HepG2 (cell line): ENCODE results near the gene TP53. TPM values are rescaled to one million over a fixed set of nuclear protein-coding genes. Genes with fewer than 3 reads are reported as not detected.

Experiments
- ARNT ChIP-seq: fragments of 450-650 bp; IDR thresholded peaks from 2 replicates; pipeline ENCODE4 v1.6.1; 2017
- DNMT1 ChIP-seq: sonication (generic); formaldehyde crosslinking; IDR thresholded peaks from 2 replicates; pipeline ENCODE4 v1.5.1; 2020; ENCODE audit warnings: mild to moderate bottlenecking, missing genetic modification reagents
- GATAD1 ChIP-seq: IDR thresholded peaks from 2 replicates; pipeline ENCODE4 v1.6.1; 2016; ENCODE audit warnings: missing genetic modification reagents, missing compliant biosample characterization
- HNRNPH1 ChIP-seq: fragments of 200-400 bp; formaldehyde crosslinking; optimal IDR thresholded peaks from 2 replicates; pipeline ENCODE3; 2017; ENCODE audit warnings: mild to moderate bottlenecking, low read depth, low read length
- KDM5B ChIP-seq: sonication (generic); formaldehyde crosslinking; IDR thresholded peaks from 2 replicates; pipeline ENCODE4 v1.4.0; 2020; ENCODE audit warnings: missing genetic modification reagents, mild to moderate bottlenecking, borderline replicate concordance
- MAFK ChIP-seq, 2 experiments: IDR thresholded peaks in 1 of 2; conservative IDR thresholded peaks in 1 of 2; 2 replicates each; pipeline ENCODE4 v1.6.1; 2011; ENCODE audit warnings: improper control_type of control experiment in 2 of 2, low read length in 2 of 2
- MED13 ChIP-seq: sonication (generic); formaldehyde crosslinking; IDR thresholded peaks from 2 replicates; pipeline ENCODE4 v1.5.0; 2020; ENCODE audit warnings: missing genetic modification reagents
- MIXL1 ChIP-seq: IDR thresholded peaks from 2 replicates; pipeline ENCODE4 v1.6.1; 2016
- NCOA2 ChIP-seq: sonication (generic); formaldehyde crosslinking; IDR thresholded peaks from 2 replicates; pipeline ENCODE4 v1.8.0; 2022; ENCODE audit warnings: inconsistent platforms
- WIZ ChIP-seq: sonication (generic); formaldehyde crosslinking; IDR thresholded peaks from 2 replicates; pipeline ENCODE4 v1.5.1; 2020; ENCODE audit warnings: mild to moderate bottlenecking, missing genetic modification reagents
- ZBTB42 ChIP-seq: sonication (generic); formaldehyde crosslinking; IDR thresholded peaks from 2 replicates; pipeline ENCODE4 v1.5.0; 2020; ENCODE audit warnings: mild to moderate bottlenecking, missing genetic modification reagents
- ZNF136 ChIP-seq: sonication (generic); formaldehyde crosslinking; IDR thresholded peaks from 2 replicates; pipeline ENCODE4 v1.8.1; 2022; ENCODE audit warnings: low read depth, mild to moderate bottlenecking, moderate library complexity, missing genetic modification reagents
- ZNF329 ChIP-seq: sonication (generic); formaldehyde crosslinking; IDR thresholded peaks from 2 replicates; pipeline ENCODE4 v1.9.0; 2021; ENCODE audit warnings: low read depth, mild to moderate bottlenecking, missing genetic modification reagents
- ZNF556 ChIP-seq: sonication (generic); formaldehyde crosslinking; IDR thresholded peaks from 2 replicates; pipeline ENCODE4 v1.4.0; 2020; ENCODE audit warnings: mild to moderate bottlenecking, missing genetic modification reagents, borderline replicate concordance
- ZNF572 ChIP-seq: sonication (generic); formaldehyde crosslinking; IDR thresholded peaks from 2 replicates; pipeline ENCODE4 v1.5.1; 2020; ENCODE audit warnings: mild to moderate bottlenecking, missing genetic modification reagents
- ZNF672 ChIP-seq: sonication (generic); formaldehyde crosslinking; IDR thresholded peaks from 2 replicates; pipeline ENCODE4 v1.8.1; 2022; ENCODE audit warnings: missing genetic modification reagents
- ZNF839 ChIP-seq: sonication (generic); formaldehyde crosslinking; IDR thresholded peaks from 2 replicates; pipeline ENCODE4 v1.4.0; 2020; ENCODE audit warnings: missing genetic modification reagents, mild to moderate bottlenecking, borderline replicate concordance
- polyA plus RNA-seq, 8 experiments: library from polyadenylated mRNA; depleted of rRNA in 3 of 8; stranded (reverse) in 7 of 8; unstranded in 1 of 8; fragments of >200 nt; fragmentation: Illumina TruSeq in 4 of 8; extraction: Trizol in 4 of 8; gene quantifications; 2 replicates each; pipeline versions ENCODE4 v1.2.1 to v1.2.3, GENCODE V29; 2011 to 2016; ENCODE audit warnings: low read depth in 4 of 8, missing spikeins in 1 of 8, mixed read lengths in 1 of 8; ENCODE audit not compliant: insufficient read depth in 1 of 8
- total RNA-seq, 5 experiments: library from RNA; depleted of rRNA; stranded (reverse); fragments of >200 nt; fragmentation: Illumina TruSeq; extraction: Trizol; gene quantifications; 2 replicates each; pipeline ENCODE4 v1.2.3, GENCODE V29; 2016; ENCODE audit warnings: low read depth in 1 of 5
- TF ChIP-seq, protein P1 (sequence below): sonication (generic); formaldehyde crosslinking; IDR thresholded peaks from 2 replicates; pipeline ENCODE4 v1.5.0; 2020; ENCODE audit warnings: mild to moderate bottlenecking, missing genetic modification reagents
- TF ChIP-seq, protein P2 (sequence below): sonication (generic); formaldehyde crosslinking; IDR thresholded peaks from 2 replicates; pipeline ENCODE4 v1.4.0; 2020; ENCODE audit warnings: mild to moderate bottlenecking, missing genetic modification reagents
- TF ChIP-seq, protein P3 (sequence below): sonication (generic); formaldehyde crosslinking; IDR thresholded peaks from 2 replicates; pipeline ENCODE4 v1.4.0; 2020; ENCODE audit warnings: missing genetic modification reagents

TP53 gene
- total and polyA plus RNA-seq, 2 of the 13 experiments (the other 11 are each of a cell fraction or from before 2014, with no cell fraction given), result 17.1 to 29.9 TPM

DNA sequence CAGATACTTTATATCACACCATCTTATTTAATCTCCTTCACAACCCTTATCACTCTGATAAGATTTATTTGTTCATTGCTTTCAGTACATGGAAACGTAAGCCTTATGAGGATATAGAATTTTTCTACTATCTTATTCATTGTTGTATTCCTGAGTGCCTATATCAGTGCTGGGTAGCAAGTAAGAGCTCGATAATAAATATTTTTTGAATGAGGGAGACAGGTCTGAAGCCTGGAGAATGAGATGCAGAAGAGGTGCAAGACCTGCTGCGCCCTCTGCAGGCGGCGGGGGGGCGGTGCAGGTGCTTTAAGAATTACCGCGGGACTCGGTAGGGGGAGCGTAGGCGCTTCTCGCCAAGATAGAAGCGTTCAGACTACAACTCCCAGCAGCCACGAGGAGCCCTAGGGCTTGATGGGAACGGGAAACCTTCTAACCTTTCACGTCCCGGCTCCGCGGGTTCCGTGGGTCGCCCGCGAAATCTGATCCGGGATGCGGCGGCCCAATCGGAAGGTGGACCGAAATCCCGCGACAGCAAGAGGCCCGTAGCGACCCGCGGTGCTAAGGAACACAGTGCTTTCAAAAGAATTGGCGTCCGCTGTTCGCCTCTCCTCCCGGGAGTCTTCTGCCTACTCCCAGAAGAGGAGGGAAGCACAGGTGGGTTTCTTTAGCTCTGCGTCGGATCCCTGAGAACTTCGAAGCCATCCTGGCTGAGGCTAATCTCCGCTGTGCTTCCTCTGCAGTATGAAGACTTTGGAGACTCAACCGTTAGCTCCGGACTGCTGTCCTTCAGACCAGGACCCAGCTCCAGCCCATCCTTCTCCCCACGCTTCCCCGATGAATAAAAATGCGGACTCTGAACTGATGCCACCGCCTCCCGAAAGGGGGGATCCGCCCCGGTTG is 868 bp upstream of the TP53 start, which contains the start of gene WRAP53 (continued):
- TF ChIP-seq, protein P1, sequence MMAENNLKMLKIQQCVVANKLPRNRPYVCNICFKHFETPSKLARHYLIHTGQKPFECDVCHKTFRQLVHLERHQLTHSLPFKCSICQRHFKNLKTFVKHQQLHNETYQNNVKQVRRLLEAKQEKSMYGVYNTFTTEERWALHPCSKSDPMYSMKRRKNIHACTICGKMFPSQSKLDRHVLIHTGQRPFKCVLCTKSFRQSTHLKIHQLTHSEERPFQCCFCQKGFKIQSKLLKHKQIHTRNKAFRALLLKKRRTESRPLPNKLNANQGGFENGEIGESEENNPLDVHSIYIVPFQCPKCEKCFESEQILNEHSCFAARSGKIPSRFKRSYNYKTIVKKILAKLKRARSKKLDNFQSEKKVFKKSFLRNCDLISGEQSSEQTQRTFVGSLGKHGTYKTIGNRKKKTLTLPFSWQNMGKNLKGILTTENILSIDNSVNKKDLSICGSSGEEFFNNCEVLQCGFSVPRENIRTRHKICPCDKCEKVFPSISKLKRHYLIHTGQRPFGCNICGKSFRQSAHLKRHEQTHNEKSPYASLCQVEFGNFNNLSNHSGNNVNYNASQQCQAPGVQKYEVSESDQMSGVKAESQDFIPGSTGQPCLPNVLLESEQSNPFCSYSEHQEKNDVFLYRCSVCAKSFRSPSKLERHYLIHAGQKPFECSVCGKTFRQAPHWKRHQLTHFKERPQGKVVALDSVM (CRISPR knock-in tag), result peak; percentile 11; the same call in 1 of the 2 replicates
- TF ChIP-seq WIZ (no peak), ZNF329 (CRISPR knock-in tag) (no peak), DNMT1 (CRISPR knock-in tag) (no peak), ZNF556 (CRISPR knock-in tag) (no peak; the same call in 1 of the 2 replicates), ZNF136 (CRISPR knock-in tag) (no peak), MIXL1 (CRISPR knock-in tag) (peak; percentile 30; the same call in 1 of the 2 replicates), NCOA2 (CRISPR knock-in tag) (no peak), GATAD1 (peak; percentile 88), ZNF839 (no peak), ARNT (no peak), HNRNPH1 (no peak), ZNF672 (CRISPR knock-in tag) (no peak), MED13 (CRISPR knock-in tag) (no peak), ZBTB42 (no peak), KDM5B (CRISPR knock-in tag) (no peak), MAFK (conservative IDR thresholded peaks at IDR 0.05 in 1 of 2, IDR thresholded peaks at IDR 0.05 in 1 of 2; ENCODE audit: low read length in 2 of 2) (no peak), ZNF572 (CRISPR knock-in tag) (no peak)
- TF ChIP-seq, protein P2, sequence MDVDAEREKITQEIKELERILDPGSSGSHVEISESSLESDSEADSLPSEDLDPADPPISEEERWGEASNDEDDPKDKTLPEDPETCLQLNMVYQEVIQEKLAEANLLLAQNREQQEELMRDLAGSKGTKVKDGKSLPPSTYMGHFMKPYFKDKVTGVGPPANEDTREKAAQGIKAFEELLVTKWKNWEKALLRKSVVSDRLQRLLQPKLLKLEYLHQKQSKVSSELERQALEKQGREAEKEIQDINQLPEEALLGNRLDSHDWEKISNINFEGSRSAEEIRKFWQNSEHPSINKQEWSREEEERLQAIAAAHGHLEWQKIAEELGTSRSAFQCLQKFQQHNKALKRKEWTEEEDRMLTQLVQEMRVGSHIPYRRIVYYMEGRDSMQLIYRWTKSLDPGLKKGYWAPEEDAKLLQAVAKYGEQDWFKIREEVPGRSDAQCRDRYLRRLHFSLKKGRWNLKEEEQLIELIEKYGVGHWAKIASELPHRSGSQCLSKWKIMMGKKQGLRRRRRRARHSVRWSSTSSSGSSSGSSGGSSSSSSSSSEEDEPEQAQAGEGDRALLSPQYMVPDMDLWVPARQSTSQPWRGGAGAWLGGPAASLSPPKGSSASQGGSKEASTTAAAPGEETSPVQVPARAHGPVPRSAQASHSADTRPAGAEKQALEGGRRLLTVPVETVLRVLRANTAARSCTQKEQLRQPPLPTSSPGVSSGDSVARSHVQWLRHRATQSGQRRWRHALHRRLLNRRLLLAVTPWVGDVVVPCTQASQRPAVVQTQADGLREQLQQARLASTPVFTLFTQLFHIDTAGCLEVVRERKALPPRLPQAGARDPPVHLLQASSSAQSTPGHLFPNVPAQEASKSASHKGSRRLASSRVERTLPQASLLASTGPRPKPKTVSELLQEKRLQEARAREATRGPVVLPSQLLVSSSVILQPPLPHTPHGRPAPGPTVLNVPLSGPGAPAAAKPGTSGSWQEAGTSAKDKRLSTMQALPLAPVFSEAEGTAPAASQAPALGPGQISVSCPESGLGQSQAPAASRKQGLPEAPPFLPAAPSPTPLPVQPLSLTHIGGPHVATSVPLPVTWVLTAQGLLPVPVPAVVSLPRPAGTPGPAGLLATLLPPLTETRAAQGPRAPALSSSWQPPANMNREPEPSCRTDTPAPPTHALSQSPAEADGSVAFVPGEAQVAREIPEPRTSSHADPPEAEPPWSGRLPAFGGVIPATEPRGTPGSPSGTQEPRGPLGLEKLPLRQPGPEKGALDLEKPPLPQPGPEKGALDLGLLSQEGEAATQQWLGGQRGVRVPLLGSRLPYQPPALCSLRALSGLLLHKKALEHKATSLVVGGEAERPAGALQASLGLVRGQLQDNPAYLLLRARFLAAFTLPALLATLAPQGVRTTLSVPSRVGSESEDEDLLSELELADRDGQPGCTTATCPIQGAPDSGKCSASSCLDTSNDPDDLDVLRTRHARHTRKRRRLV, result peak; percentile 52; the same call in 1 of the 2 replicates
- TF ChIP-seq, protein P3, sequence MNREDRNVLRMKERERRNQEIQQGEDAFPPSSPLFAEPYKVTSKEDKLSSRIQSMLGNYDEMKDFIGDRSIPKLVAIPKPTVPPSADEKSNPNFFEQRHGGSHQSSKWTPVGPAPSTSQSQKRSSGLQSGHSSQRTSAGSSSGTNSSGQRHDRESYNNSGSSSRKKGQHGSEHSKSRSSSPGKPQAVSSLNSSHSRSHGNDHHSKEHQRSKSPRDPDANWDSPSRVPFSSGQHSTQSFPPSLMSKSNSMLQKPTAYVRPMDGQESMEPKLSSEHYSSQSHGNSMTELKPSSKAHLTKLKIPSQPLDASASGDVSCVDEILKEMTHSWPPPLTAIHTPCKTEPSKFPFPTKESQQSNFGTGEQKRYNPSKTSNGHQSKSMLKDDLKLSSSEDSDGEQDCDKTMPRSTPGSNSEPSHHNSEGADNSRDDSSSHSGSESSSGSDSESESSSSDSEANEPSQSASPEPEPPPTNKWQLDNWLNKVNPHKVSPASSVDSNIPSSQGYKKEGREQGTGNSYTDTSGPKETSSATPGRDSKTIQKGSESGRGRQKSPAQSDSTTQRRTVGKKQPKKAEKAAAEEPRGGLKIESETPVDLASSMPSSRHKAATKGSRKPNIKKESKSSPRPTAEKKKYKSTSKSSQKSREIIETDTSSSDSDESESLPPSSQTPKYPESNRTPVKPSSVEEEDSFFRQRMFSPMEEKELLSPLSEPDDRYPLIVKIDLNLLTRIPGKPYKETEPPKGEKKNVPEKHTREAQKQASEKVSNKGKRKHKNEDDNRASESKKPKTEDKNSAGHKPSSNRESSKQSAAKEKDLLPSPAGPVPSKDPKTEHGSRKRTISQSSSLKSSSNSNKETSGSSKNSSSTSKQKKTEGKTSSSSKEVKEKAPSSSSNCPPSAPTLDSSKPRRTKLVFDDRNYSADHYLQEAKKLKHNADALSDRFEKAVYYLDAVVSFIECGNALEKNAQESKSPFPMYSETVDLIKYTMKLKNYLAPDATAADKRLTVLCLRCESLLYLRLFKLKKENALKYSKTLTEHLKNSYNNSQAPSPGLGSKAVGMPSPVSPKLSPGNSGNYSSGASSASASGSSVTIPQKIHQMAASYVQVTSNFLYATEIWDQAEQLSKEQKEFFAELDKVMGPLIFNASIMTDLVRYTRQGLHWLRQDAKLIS (CRISPR knock-in tag), result no peak
